ENCODE data around the gene ELP4.

Gene ELP4

DNA sequence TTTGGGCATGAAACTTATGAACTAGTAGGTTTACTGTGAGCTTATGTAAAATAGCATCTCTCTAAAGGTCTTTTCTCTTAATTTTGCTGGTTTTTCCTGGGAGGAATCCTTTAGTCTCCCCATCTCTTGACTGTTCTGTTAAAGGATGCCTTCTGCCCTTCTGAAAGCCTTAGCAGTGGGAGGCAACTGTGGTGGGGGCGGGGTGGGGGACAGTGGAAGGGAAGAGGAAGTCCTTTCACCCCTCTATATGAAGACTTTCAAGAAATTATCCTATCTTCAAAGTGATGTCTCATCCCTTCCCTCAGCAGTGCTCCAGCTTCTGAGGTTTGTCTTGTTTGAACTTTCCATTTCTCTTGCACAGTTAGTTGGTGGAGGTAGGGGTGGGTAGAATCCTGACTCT lies 73.1 kb downstream of the ELP4 start:
- CTCF ChIA-PET, result no interaction called here
- H3K27me3 Mint-ChIP-seq, result no peaks in the 10 kb centered on the region
- H3K4me3 Mint-ChIP-seq, result no peak overlapping the region
- peaks cover 6% of the 10 kb centered on the region for H3K4me1 Mint-ChIP-seq
- H3K27ac Mint-ChIP-seq, result no peak overlapping the region
- peaks cover 2% of the 10 kb centered on the region for H3K36me3 Mint-ChIP-seq
- peaks cover under 1% of the 10 kb centered on the region for H3K9me3 Mint-ChIP-seq
- DNase-seq, result no peak

DNA sequence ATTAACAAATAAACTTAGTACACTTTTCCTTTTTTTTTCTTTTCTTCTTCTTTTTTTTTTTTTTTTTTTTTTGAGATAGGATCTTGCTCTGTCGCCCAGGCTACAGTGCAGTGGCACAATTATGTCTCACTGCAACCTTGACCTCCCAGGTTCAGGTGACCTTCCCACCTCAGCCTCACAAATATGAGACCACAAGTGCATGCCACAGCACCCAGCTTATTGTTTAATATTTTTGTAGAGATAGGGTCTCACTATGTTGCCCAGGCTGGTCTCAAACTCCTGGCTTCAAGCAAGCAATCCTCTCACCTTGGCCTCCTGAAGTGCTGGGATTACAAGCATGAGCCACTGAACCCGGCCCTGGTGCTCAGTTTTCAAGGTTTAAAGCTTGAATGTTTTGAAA lies 88.9 kb downstream of the ELP4 start:
- no peaks in the 10 kb centered on the region for H3K9me3 Mint-ChIP-seq
- CTCF ChIA-PET, result no interaction called here
- H3K4me3 Mint-ChIP-seq, result no peak overlapping the region
- H3K27ac Mint-ChIP-seq, result no peak overlapping the region
- peaks cover 4% of the 10 kb centered on the region for H3K36me3 Mint-ChIP-seq
- no peaks in the 10 kb centered on the region for H3K27me3 Mint-ChIP-seq
- no peak for DNase-seq
- no peaks in the 10 kb centered on the region for H3K4me1 Mint-ChIP-seq

DNA sequence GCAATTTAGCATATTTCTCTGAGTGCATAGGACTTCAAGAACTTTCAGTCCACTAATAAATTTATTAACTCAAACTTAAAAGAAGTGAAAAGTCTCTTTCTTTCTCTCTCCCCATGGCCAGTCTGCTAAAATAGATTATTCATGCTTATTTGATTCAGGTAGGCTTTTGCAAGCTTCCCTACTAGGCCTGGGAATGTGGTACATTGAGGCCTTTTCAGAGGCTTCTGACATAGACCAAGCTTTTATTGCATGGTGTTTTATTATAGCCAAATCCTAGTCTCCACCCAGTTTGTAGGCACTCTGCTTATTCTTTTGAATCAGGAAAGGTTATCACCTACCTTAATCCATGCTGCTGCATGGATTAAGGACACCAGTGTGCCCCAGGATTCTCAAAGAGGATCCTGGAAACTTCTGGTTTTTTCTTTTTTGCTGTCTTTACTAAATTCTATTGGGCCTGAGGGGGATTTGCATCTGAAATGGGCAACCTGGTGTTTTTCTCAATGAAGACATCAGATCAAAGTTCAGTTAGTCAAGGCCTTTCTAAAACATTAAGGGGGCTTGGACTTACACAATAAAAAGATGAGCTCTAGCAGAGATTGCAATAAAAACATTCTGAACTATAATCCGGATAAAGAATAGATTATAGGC lies 92.2 kb downstream of the ELP4 start:
- Mint-ChIP-seq H3K27me3 (no peaks in the 10 kb centered on the region), H3K36me3 (no peaks in the 10 kb centered on the region), H3K27ac (no peak overlapping the region), H3K9me3 (no peaks in the 10 kb centered on the region), H3K4me1 (no peaks in the 10 kb centered on the region), H3K4me3 (no peak overlapping the region)
- CTCF ChIA-PET, result no interaction called here
- no peak for DNase-seq

DNA sequence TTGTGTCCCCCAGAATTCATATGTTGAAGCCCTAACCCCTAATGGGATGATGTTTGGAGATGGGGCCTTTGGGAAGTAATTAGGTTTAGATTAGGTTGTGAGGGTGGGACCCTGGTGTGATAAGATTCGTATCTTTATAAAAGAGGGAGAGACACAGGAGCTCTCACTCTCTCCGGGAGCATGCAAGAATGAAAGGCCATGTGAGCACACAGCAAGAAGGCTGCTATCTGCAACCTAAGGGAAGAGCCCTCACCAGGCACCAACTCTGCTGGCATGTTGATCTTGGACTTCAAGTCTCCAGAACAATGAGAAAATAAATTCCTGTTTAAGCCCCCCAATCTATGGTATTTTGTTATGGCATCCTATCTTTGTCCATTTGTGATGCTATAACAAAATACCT lies 97.3 kb downstream of the ELP4 start:
- no peak for DNase-seq
- Mint-ChIP-seq H3K4me3 (no peak overlapping the region), H3K4me1 (no peaks in the 10 kb centered on the region), H3K27ac (no peak overlapping the region), H3K36me3 (no peaks in the 10 kb centered on the region), H3K27me3 (no peaks in the 10 kb centered on the region), H3K9me3 (no peaks in the 10 kb centered on the region)
- CTCF ChIA-PET, result no interaction called here

DNA sequence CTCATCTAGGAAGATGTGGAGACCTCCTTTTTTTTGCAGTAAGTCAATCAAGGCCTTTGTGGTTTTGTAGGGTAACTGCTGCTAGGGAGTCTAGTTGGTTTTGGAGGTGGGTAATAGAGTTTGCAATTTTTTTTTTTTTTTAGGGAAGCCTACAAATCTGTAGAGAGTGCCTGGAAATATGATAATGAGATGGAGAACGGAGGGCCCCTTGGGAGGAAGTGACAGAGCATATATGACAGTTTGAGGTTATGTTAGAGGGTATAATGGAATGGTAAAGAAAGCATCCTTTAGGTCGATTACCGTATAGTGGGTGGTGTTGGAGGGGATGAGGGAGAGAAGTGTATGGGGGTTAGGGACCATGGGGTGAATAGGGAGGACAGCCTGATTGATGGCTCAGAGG lies 98.3 kb downstream of the ELP4 start:
- Mint-ChIP-seq H3K4me3 (no peak overlapping the region), H3K4me1 (no peaks in the 10 kb centered on the region), H3K9me3 (no peaks in the 10 kb centered on the region), H3K27ac (no peak overlapping the region), H3K36me3 (no peaks in the 10 kb centered on the region), H3K27me3 (no peaks in the 10 kb centered on the region)
- CTCF ChIA-PET, result no interaction called here
- no peak for DNase-seq

DNA sequence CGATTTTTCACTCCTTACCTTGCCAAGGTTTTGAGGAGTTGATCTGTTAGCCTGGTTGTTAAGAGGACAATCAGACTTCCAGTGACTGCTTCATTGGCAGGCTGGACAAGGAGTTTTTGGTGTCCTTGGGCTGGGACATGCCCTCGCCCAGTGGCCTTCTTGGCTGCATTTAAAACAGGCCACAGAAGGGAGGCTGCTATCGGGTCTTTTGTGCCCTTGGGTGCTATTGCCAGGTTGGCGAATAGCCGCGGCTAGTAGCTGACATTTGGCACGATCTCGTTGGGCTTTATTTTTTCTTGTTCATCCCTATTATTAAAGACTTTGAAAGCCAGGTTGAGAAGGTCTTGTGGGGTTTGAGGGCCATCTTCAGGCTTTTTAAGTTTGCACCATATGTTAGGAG lies 99.4 kb downstream of the ELP4 start:
- Mint-ChIP-seq H3K4me1 (no peaks in the 10 kb centered on the region), H3K4me3 (no peak overlapping the region), H3K9me3 (no peaks in the 10 kb centered on the region), H3K27ac (no peak overlapping the region), H3K36me3 (no peaks in the 10 kb centered on the region), H3K27me3 (no peaks in the 10 kb centered on the region)
- CTCF ChIA-PET, result no interaction called here
- no peak for DNase-seq

DNA sequence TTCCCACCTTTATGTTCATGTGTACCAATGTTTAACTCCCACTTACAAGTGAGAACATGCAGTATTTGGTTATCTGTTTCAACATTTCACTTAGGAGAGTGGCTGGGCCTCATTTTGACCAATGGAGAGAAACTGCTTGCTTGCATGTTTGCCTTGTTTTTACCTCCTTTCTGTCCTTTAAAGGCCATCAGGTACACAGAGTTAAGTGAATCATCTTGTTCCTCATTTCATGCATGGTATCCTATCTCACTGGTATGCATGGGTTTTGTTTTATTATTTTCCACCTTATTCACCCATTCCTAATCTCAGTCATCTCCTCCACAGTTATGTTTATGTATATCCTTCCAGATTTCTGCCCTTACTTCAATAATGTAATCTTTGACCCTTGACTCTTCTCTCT lies 101.0 kb downstream of the ELP4 start:
- CTCF ChIA-PET, result no interaction called here
- H3K4me3 Mint-ChIP-seq, result no peak overlapping the region
- no peaks in the 10 kb centered on the region for H3K4me1 Mint-ChIP-seq
- no peaks in the 10 kb centered on the region for H3K27me3 Mint-ChIP-seq
- no peaks in the 10 kb centered on the region for H3K9me3 Mint-ChIP-seq
- no peak for DNase-seq
- no peak overlapping the region for H3K27ac Mint-ChIP-seq
- H3K36me3 Mint-ChIP-seq, result no peaks in the 10 kb centered on the region

DNA sequence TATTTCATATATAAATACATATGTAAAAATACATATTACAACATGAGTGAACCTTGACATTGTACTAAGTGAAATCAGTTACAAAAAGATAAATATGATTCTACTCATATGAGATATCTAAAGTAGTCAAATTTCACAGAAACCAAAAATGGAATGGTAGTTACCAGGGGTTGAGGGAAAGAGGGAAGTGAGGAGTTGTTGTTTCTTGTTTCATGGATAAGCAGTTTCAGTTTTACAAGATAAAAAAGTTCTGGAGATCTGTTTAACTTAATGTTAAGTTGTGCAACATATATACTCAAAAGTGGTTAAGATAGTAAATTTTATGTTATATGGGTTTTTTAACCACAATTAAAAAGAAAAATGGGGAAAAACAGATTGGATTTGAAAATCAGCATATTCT lies 107.7 kb downstream of the ELP4 start:
- Mint-ChIP-seq H3K27ac (no peak overlapping the region), H3K4me3 (no peak overlapping the region), H3K36me3 (no peaks in the 10 kb centered on the region), H3K9me3 (no peaks in the 10 kb centered on the region), H3K4me1 (no peaks in the 10 kb centered on the region), H3K27me3 (no peaks in the 10 kb centered on the region)
- no peak for DNase-seq
- CTCF ChIA-PET, result no interaction called here

DNA sequence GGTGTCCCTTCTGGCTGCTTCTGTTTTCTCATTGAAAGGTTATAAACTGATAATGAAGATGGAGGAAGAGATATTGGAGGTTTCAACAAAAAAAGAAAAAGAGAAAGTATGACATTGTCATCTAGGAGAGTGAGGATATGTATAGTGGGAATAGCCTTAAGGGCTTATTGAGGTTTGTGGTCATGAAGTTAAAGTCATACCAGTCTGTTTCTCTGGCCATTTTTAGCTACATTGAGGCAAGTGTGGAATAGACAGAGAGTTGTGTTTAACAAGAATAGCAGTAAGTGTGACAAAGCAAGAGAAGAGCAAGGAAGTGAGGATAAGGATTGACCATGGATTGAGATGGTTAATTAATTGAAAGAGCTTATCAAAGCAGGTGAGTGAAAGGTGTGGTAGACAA lies 110.4 kb downstream of the ELP4 start:
- no peaks in the 10 kb centered on the region for H3K4me1 Mint-ChIP-seq
- no peak overlapping the region for H3K27ac Mint-ChIP-seq
- no peaks in the 10 kb centered on the region for H3K36me3 Mint-ChIP-seq
- CTCF ChIA-PET, result no interaction called here
- no peaks in the 10 kb centered on the region for H3K9me3 Mint-ChIP-seq
- no peaks in the 10 kb centered on the region for H3K27me3 Mint-ChIP-seq
- DNase-seq, result no peak
- no peak overlapping the region for H3K4me3 Mint-ChIP-seq

DNA sequence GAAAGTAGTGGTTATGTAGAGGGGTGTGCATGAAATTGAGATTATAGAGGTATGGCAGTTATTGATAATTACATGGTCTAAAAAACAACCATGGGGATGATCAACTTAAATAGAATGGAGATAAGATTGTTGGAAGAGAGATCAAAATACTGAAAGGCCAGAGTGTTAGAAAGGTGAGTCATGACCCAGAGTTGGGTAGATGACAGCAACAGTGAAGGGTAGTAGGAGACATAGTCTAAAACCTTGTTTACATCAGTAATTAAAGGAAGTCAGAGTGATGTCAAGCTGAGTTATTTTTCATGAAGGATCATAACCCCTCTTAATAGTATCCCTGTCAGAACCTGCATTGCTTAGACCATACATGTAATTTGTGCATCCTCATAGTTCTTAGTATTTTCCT lies 110.9 kb downstream of the ELP4 start:
- H3K27me3 Mint-ChIP-seq, result no peaks in the 10 kb centered on the region
- no peak overlapping the region for H3K27ac Mint-ChIP-seq
- CTCF ChIA-PET, result no interaction called here
- H3K4me3 Mint-ChIP-seq, result no peak overlapping the region
- H3K4me1 Mint-ChIP-seq, result no peaks in the 10 kb centered on the region
- H3K9me3 Mint-ChIP-seq, result no peaks in the 10 kb centered on the region
- no peak for DNase-seq
- H3K36me3 Mint-ChIP-seq, result no peaks in the 10 kb centered on the region

DNA sequence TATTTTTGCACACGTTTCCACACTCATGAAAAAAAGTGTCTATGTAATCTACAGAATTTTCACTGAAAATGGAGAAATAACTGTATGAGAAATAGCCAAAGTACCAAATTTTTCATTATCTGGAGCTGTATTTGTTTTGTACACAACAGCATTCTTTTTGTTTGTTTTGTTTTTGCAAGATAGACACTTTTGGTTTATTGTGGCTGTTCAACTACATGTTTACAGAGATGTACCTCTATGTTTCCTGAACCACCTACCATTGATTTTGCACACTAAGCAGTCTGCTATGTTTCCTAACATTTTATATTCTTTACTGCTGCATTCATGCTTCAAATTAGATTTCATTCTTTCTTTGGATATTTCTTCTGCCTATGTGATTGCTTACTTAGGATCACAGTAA lies 116.3 kb downstream of the ELP4 start:
- no peaks in the 10 kb centered on the region for H3K36me3 Mint-ChIP-seq
- CTCF ChIA-PET, result no interaction called here
- no peaks in the 10 kb centered on the region for H3K27me3 Mint-ChIP-seq
- H3K27ac Mint-ChIP-seq, result no peak overlapping the region
- no peak overlapping the region for H3K4me3 Mint-ChIP-seq
- H3K9me3 Mint-ChIP-seq, result no peaks in the 10 kb centered on the region
- no peak for DNase-seq
- H3K4me1 Mint-ChIP-seq, result no peaks in the 10 kb centered on the region

DNA sequence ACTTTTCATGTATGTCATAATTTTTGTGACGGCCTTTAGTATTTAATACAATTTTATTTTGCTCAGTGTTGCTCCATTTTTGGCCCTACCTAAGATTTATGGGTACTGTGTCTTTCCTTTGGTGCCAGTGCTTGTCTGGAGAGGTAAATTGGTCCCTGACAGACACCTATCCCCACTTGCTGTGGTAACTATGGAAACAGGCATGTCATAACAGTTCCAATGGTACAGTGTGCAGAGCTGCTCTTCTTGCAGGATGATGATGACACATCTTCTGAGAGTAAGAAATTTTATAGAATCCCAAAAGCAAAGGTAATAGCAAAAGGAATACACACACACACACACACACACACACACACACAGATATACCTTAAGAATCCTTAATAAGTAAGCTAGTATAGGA lies 118.5 kb downstream of the ELP4 start:
- Mint-ChIP-seq H3K9me3 (no peaks in the 10 kb centered on the region), H3K27ac (no peak overlapping the region), H3K4me1 (no peaks in the 10 kb centered on the region), H3K4me3 (no peak overlapping the region), H3K27me3 (no peaks in the 10 kb centered on the region), H3K36me3 (peaks cover 2% of the 10 kb centered on the region)
- CTCF ChIA-PET, result interaction anchor here (1.0 kb wide), 1 partner anchor 16 kb away, joined by 3 read pairs; no protein-coding TSS in a partner anchor
- no peak for DNase-seq

DNA sequence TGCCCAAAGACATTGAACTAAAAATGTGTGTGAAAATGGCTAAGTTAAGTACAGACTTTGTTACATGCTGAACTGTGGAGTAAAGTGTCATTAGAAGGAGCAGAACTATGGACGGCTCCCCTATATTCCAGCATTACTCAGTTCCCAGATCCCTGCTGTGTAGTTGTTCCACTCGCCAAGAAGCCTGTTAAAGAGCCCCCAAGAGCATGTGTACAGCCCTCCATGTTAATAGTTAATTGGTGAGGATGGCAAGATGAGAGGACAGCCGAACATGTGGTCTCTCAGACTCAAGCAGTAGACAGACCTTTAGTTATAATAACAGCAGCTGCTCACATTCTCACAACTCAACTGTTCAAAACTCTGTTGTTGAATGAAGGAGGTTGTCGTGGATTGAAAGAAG lies 127.4 kb downstream of the ELP4 start:
- no peak for DNase-seq
- Mint-ChIP-seq H3K4me1 (no peaks in the 10 kb centered on the region), H3K27me3 (no peaks in the 10 kb centered on the region), H3K27ac (no peak overlapping the region), H3K9me3 (no peaks in the 10 kb centered on the region), H3K4me3 (no peak overlapping the region), H3K36me3 (peaks cover 2% of the 10 kb centered on the region)
- CTCF ChIA-PET, result no interaction called here

DNA sequence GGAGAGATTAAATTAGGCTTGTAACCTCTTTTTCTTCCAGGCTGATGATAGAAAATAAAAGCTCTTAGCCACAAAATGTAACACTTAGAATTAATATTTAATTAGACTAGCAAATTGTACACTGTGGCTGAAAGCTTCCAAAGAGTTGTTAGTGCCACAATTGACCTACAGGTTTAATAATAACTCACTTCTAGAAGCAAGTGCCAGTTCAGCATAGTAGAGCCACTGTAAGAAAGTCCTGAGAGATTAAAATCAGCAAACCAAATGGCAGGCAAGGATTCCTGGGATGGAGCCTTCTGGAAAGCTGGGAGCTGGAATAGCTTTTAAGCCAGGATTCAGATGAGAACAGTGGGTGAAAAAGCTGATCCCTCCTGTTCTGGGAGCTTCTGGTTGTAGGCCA lies 131.0 kb downstream of the ELP4 start:
- no peaks in the 10 kb centered on the region for H3K4me1 Mint-ChIP-seq
- no peaks in the 10 kb centered on the region for H3K36me3 Mint-ChIP-seq
- CTCF ChIA-PET, result interaction anchor here (1.1 kb wide), 1 partner anchor 11 kb away, joined by 3 read pairs; no protein-coding TSS in a partner anchor
- H3K9me3 Mint-ChIP-seq, result no peaks in the 10 kb centered on the region
- no peaks in the 10 kb centered on the region for H3K27me3 Mint-ChIP-seq
- no peak overlapping the region for H3K27ac Mint-ChIP-seq
- no peak overlapping the region for H3K4me3 Mint-ChIP-seq
- no peak for DNase-seq

DNA sequence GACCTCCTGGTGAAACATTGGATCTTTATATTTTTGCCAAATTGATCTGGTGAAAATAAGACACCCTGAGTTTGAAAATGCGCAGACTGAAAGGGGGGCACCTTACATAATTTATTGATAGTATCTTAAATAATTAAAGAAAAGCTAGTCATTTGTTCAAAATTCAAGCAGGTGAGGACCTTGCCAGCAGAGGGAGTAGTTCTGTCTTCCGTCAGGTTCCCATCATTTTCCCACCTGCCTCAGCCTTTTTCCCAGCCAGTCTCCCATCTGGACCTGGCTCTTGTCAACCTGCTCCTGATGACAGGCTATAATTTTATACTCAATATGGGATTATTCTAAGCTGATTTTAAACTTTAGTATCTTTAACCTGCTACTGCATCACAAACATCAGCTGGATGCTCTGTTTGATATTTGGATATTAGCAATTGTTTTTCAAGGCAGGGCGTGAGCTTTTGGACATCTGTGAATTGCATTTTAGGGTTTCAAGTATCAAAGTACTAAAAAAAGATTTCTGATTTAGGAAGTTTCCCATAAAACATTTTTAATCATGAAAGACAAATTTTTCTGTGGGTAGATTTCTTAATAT lies 132.0 kb downstream of the ELP4 start:
- H3K27me3 Mint-ChIP-seq, result no peaks in the 10 kb centered on the region
- no peaks in the 10 kb centered on the region for H3K36me3 Mint-ChIP-seq
- no peak overlapping the region for H3K4me3 Mint-ChIP-seq
- H3K9me3 Mint-ChIP-seq, result no peaks in the 10 kb centered on the region
- CTCF ChIA-PET, result interaction anchor here (0.6 to 1.1 kb wide), 4 partner anchors 10 to 535 kb away, joined by 3 read pairs; no protein-coding TSS in a partner anchor
- no peaks in the 10 kb centered on the region for H3K4me1 Mint-ChIP-seq
- no peak overlapping the region for H3K27ac Mint-ChIP-seq
- DNase-seq, result no peak

DNA sequence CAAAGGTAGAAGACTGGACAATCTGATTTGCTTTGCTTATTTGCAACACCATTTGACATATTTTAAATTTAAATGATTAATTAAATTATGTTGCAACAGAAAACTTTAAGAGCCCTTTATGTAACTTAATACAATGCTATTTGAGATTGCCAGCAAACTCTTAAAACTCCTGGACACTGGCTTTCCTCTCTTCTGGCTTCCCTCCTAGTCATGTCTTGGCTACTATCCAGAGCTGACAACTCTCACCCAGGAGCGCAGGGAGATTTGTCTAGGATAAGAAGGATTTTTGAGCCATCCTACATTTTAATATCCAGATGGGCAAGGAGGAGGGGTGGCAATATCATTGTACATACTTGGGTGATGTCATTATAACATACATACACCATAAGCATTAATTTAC lies 134.3 kb downstream of the ELP4 start:
- no peaks in the 10 kb centered on the region for H3K27me3 Mint-ChIP-seq
- CTCF ChIA-PET, result no interaction called here
- H3K4me3 Mint-ChIP-seq, result no peak overlapping the region
- H3K36me3 Mint-ChIP-seq, result no peaks in the 10 kb centered on the region
- H3K27ac Mint-ChIP-seq, result no peak overlapping the region
- no peaks in the 10 kb centered on the region for H3K9me3 Mint-ChIP-seq
- DNase-seq, result no peak
- no peaks in the 10 kb centered on the region for H3K4me1 Mint-ChIP-seq

Measured in activated naive CD4-positive, alpha-beta T cell treated with anti-CD3 and anti-CD28 coated beads, Interleukin-2, amount 10 ng/mL, durations not matched to agents 7 days and 5 days (primary cell).